GM12878 (cell line): Measurements from ENCODE around the gene KRTAP2-4. TPM values are rescaled to one million over a fixed set of nuclear protein-coding genes. Genes with fewer than 3 reads are reported as not detected.
"Not testable (repeated sequence)": the region's sequence is repeated elsewhere in the genome, so short reads cannot be mapped to it uniquely, and the experiment has no call there.

ENCODE experiments used
- ATAC-seq: fragments of 200-7000 bp; cut with Tn5 transposase; 3 replicates; pipeline ENCODE4 v1.9.1; 2020; ENCODE audit warnings: mild to moderate bottlenecking, moderate library complexity
- BruUV-seq: library from RNA; stranded (reverse); fragments of 400-500 nt; replicated peaks from 2 replicates; lab custom pipeline; 2021; lab: Mats Ljungman, UMichigan
- CTCF ChIA-PET: fragments of 300-600 bp; sonication (Branson Sonifier 250); formaldehyde crosslinking; extraction: SDS; loops from one replicate; lab custom pipeline; 2021; ENCODE audit warnings: inconsistent platforms; lab: Yijun Ruan, JAX
- POLR2A ChIA-PET: fragments of 350-600 bp; formaldehyde crosslinking; extraction: SDS; loops from one replicate; lab custom pipeline; 2021; ENCODE audit warnings: inconsistent platforms; lab: Charles Lee
- RAD21 ChIA-PET: fragments of 300-600 bp; sonication (Branson Sonifier 250); formaldehyde crosslinking; loops from one replicate; lab custom pipeline; 2023; ENCODE audit warnings: antibody characterized with exemption; ENCODE audit not compliant: unreplicated experiment; lab: Charles Lee
- SMC1A ChIA-PET: fragments of 300-600 bp; sonication (Branson Sonifier 250); formaldehyde crosslinking; loops from one replicate; lab custom pipeline; 2023; ENCODE audit not compliant: unreplicated experiment, uncharacterized antibody; lab: Charles Lee
- DNase-seq: peaks from one replicate; pipeline ENCODE4 v3.0.0-alpha.2; 2011; ENCODE audit warnings: low read depth, low spot score
- FAIRE-seq: peaks from 3 replicates; lab custom pipeline; 2011; peaks lifted over from hg19 to GRCh38; lab: Jason Lieb, UNC
- H2AFZ ChIP-seq: 2 replicates; pipeline ENCODE4 v1.6.0; 2011; ENCODE audit warnings: low read depth, low read length, control low read depth; ENCODE audit not compliant: control insufficient read depth
- H3K27ac ChIP-seq: 2 replicates; pipeline ENCODE4 v1.5.1; 2011; ENCODE audit warnings: control low read depth; ENCODE audit not compliant: control insufficient read depth, insufficient read depth
- H3K27me3 ChIP-seq, 2 experiments: replicated peaks in 1 of 2; 2 replicates each; pipeline versions ENCODE4 v1.6.0 to v1.6.1; 2011; ENCODE audit warnings: low read length in 1 of 2; ENCODE audit not compliant: control insufficient read depth in 2 of 2, insufficient read depth in 2 of 2
- H3K36me3 ChIP-seq, 2 experiments: 2 replicates each; pipeline ENCODE4 v1.5.1; 2011; ENCODE audit warnings: low read length in 1 of 2; ENCODE audit not compliant: control insufficient read depth in 2 of 2, insufficient read depth in 2 of 2
- H3K4me1 ChIP-seq: 2 replicates; pipeline ENCODE4 v1.6.1; 2011; ENCODE audit warnings: mild to moderate bottlenecking, low read length, moderate library complexity, mixed read lengths; ENCODE audit not compliant: control insufficient read depth, insufficient read depth
- H3K4me2 ChIP-seq: 2 replicates; pipeline ENCODE4 v1.6.0; 2011; ENCODE audit warnings: control low read depth; ENCODE audit not compliant: control insufficient read depth, insufficient read depth
- H3K4me3 ChIP-seq: fragments of 200-600 bp; sonication (generic); 2 replicates; pipeline ENCODE4 v1.5.1; 2016
- H3K79me2 ChIP-seq: 2 replicates; pipeline ENCODE4 v1.6.0; 2011; ENCODE audit warnings: low read length; ENCODE audit not compliant: control insufficient read depth, insufficient read depth
- H3K9ac ChIP-seq: 2 replicates; pipeline ENCODE4 v1.8.0; 2011; ENCODE audit warnings: low read length, control low read depth, mixed read lengths; ENCODE audit not compliant: control insufficient read depth, insufficient read depth
- H3K9me3 ChIP-seq: replicated peaks from 3 replicates; pipeline ENCODE4 v1.5.1; 2011; ENCODE audit warnings: mild to moderate bottlenecking, low read length; ENCODE audit not compliant: control insufficient read depth, insufficient read depth
- H4K20me1 ChIP-seq: 2 replicates; pipeline ENCODE4 v1.6.0; 2011; ENCODE audit not compliant: control insufficient read depth, insufficient read depth
- HCFC1 ChIP-seq: fragments of 150-350 bp; IDR thresholded peaks from 2 replicates; pipeline ENCODE4 v1.6.1; 2014; ENCODE audit warnings: low read length
- KDM1A ChIP-seq: fragments of 200-600 bp; sonication (generic); IDR thresholded peaks from 2 replicates; pipeline ENCODE4 v1.6.1; 2016; ENCODE audit warnings: borderline replicate concordance
- MTA2 ChIP-seq: fragments of 450-650 bp; IDR thresholded peaks from 2 replicates; pipeline ENCODE4 v1.6.1; 2016; ENCODE audit warnings: low read depth, mild to moderate bottlenecking, moderate library complexity
- WGBS: methylation state at CpG from one replicate; pipeline ENCODE4 v1.1.6; 2016; ENCODE audit warnings: low lambda C conversion rate; ENCODE audit not compliant: insufficient replicate concordance, insufficient coverage; ENCODE audit errors: missing lambda C conversion rate; 5-methylcytosine and 5-hydroxymethylcytosine counted together
- in situ Hi-C: fragments of 300-500 bp; cut with MboI; formaldehyde crosslinking; loops from 9 replicates; pipeline ENCODE4 v1.14.3; 2018; ENCODE audit warnings: mixed read lengths
- intact Hi-C: fragments of 100-400 bp; cut with micrococcal nuclease; formaldehyde crosslinking; loops from one replicate; pipeline ENCODE4 v1.14.2; 2022; ENCODE audit not compliant: unreplicated experiment
- polyA plus RNA-seq, 11 experiments: library from polyadenylated mRNA; depleted of rRNA in 4 of 11; unstranded in 6 of 11; stranded (reverse) in 5 of 11; fragments of >200 nt; fragmentation: Nextera tagmentation in 4 of 11; fragmentation: Illumina TruSeq in 1 of 11; extraction: Ambion mirVana in 4 of 11; extraction: Trizol in 1 of 11; gene quantifications; 1 replicate in 1 of 11; 2 replicates in 10 of 11; pipeline versions ENCODE4 v1.2.1 to v1.2.3, GENCODE V29; 2011 to 2016; ENCODE audit warnings: inconsistent platforms in 2 of 11, missing spikeins in 2 of 11, low read depth in 1 of 11
- total RNA-seq, 4 experiments: library from RNA; depleted of rRNA in 3 of 4; stranded (reverse); fragments of >200 nt in 3 of 4; fragmentation: Illumina TruSeq in 1 of 4; extraction: Trizol in 1 of 4; gene quantifications; 2 replicates each; pipeline versions ENCODE4 v1.2.1 to v1.2.3, GENCODE V29; 2013 to 2021
- TF ChIP-seq, protein P1 (sequence below): fragments of 450-650 bp; IDR thresholded peaks from 2 replicates; pipeline ENCODE4 v1.6.1; 2014; ENCODE audit warnings: mild to moderate bottlenecking
- TF ChIP-seq, protein P2 (sequence below): fragments of 450-650 bp; formaldehyde crosslinking; IDR thresholded peaks from 2 replicates; pipeline ENCODE4 v1.4.0; 2020; ENCODE audit warnings: mild to moderate bottlenecking, moderate library complexity

Gene KRTAP2-4
- total and polyA plus RNA-seq, 10 of the 15 experiments (the other 5 are each of a cell fraction or from before 2014, with no cell fraction given): not detected

DNA sequence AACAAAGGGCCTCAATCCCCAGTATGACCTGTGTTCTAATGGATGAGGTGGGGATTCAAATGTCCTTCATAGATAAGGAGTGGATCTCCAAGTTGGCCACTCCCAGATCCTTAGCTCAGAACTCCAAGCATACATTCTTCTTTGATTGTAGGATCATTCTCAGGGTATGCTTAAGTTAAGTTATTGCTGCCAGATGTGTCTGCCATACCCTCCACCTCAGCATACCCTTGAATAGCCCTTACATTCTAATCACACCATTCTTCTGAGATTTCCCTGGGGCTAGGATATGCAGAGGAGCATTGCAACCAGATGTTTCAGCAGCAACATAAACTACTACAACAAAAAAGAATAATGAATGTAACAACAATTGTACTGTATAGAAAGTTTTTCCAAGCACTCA is 1.6 kb upstream of the KRTAP2-4 start:
- in situ Hi-C loops: no loop called here
- ChIA-PET RAD21 (no interaction called here), POLR2A (no interaction called here), CTCF (no interaction called here), SMC1A (no interaction called here)
- no peak for FAIRE-seq
- no peaks in the 10 kb centered on the region for H3K9me3 ChIP-seq
- H3K27ac ChIP-seq: no peak overlapping the region
- H3K4me3 ChIP-seq: no peak overlapping the region
- H3K4me2 ChIP-seq: no peak overlapping the region
- H4K20me1 ChIP-seq: no peaks in the 10 kb centered on the region
- no peak for ATAC-seq
- H3K79me2 ChIP-seq: no peaks in the 10 kb centered on the region
- no peak for TF ChIP-seq KDM1A
- no peak for TF ChIP-seq MTA2
- TF ChIP-seq, protein P1, sequence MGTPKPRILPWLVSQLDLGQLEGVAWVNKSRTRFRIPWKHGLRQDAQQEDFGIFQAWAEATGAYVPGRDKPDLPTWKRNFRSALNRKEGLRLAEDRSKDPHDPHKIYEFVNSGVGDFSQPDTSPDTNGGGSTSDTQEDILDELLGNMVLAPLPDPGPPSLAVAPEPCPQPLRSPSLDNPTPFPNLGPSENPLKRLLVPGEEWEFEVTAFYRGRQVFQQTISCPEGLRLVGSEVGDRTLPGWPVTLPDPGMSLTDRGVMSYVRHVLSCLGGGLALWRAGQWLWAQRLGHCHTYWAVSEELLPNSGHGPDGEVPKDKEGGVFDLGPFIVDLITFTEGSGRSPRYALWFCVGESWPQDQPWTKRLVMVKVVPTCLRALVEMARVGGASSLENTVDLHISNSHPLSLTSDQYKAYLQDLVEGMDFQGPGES: no peak
- TF ChIP-seq, protein P2, sequence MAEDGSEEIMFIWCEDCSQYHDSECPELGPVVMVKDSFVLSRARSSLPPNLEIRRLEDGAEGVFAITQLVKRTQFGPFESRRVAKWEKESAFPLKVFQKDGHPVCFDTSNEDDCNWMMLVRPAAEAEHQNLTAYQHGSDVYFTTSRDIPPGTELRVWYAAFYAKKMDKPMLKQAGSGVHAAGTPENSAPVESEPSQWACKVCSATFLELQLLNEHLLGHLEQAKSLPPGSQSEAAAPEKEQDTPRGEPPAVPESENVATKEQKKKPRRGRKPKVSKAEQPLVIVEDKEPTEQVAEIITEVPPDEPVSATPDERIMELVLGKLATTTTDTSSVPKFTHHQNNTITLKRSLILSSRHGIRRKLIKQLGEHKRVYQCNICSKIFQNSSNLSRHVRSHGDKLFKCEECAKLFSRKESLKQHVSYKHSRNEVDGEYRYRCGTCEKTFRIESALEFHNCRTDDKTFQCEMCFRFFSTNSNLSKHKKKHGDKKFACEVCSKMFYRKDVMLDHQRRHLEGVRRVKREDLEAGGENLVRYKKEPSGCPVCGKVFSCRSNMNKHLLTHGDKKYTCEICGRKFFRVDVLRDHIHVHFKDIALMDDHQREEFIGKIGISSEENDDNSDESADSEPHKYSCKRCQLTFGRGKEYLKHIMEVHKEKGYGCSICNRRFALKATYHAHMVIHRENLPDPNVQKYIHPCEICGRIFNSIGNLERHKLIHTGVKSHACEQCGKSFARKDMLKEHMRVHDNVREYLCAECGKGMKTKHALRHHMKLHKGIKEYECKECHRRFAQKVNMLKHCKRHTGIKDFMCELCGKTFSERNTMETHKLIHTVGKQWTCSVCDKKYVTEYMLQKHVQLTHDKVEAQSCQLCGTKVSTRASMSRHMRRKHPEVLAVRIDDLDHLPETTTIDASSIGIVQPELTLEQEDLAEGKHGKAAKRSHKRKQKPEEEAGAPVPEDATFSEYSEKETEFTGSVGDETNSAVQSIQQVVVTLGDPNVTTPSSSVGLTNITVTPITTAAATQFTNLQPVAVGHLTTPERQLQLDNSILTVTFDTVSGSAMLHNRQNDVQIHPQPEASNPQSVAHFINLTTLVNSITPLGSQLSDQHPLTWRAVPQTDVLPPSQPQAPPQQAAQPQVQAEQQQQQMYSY (CRISPR knock-in tag): no peak
- TF ChIP-seq HCFC1: no peak
- intact Hi-C loops: no loop called here
- no TSS peak for BruUV-seq
- H3K27me3 ChIP-seq: no peaks in the 10 kb centered on the region; a peak in 2 of 4 replicates
- H3K36me3 ChIP-seq: no peaks in the 10 kb centered on the region
- no peak overlapping the region for H3K9ac ChIP-seq
- no peak for DNase-seq
- H3K4me1 ChIP-seq: no peaks in the 10 kb centered on the region
- no peak overlapping the region for H2AFZ ChIP-seq

DNA sequence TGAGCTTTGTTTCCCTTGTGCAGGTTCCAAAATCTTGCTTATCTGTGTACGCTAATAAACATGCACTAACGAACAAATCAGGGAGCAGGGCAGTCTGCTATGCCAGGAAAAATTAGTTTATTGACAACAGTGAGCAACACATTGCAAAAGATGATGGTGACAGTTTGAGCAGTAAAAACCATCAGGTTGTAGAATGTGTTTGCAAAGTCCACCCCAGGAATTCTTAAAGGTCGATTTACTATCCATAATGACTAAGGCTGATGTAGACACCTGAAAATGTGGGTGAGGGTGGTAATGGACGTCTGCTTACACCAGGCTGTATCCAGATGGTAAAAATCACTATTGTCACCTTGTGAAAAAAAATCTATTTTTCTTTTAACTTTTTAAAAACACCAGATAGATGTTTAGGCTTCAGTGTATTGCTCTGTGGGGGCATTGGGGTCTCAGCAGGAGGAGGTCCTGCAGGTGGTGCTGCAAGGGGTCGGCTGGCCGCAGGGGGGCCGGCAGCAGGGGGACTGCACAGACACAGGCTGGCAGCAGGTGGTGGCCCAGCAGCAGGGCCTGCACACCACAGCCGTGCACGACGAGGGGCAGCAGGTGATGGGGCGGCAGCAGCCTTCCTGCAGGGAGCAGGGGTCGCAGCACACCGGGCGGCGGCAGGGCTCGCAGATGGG is 526 bp downstream of the KRTAP2-4 start:
- H3K4me2 ChIP-seq, in situ Hi-C loops, H2AFZ ChIP-seq, H3K36me3 ChIP-seq, FAIRE-seq, SMC1A ChIA-PET, H3K79me2 ChIP-seq, H3K27ac ChIP-seq, BruUV-seq, ATAC-seq, H3K4me3 ChIP-seq, POLR2A ChIA-PET, H3K9ac ChIP-seq, intact Hi-C loops, RAD21 ChIA-PET, H3K9me3 ChIP-seq, DNase-seq, H3K27me3 ChIP-seq, H4K20me1 ChIP-seq, H3K4me1 ChIP-seq: not testable (repeated sequence)
- CTCF ChIA-PET: interaction anchor here (0.6 kb wide), 1 partner anchor 25 kb away, joined by 3 read pairs; no protein-coding TSS in a partner anchor
- WGBS: 24% methylated on average over 7 of the region's 16 CpGs
